ENCODE measurements around the gene LAMB1.
A peak's percentile ranks its signal among the peaks of the same experiment; 100 is the strongest.

Gene LAMB1

GRCh38 chr7:107971613-107972012 lies 31.3 kb downstream of the LAMB1 start:
- Mint-ChIP-seq H3K4me3 (no peak overlapping the region), H3K36me3 (ENCODE audit: low read depth) (peaks cover 63% of the 10 kb centered on the region), H3K4me1 (peaks cover 38% of the 10 kb centered on the region), H3K27me3 (ENCODE audit: low read depth) (no peaks in the 10 kb centered on the region), H3K9me3 (no peaks in the 10 kb centered on the region), H3K27ac (peak overlapping the region; percentile 86 to 95 (median 88))
- no peak for TF ChIP-seq CTCF (IDR thresholded peaks at IDR 0.05; ENCODE audit: unreplicated experiment in 3 of 3)

GRCh38 chr7:107971100-107971499 lies 31.9 kb downstream of the LAMB1 start:
- H3K27ac Mint-ChIP-seq = peak overlapping the region; percentile 86 to 95 (median 88)
- no peaks in the 10 kb centered on the region for H3K27me3 Mint-ChIP-seq (ENCODE audit: low read depth)
- peaks cover 38% of the 10 kb centered on the region for H3K4me1 Mint-ChIP-seq
- no peak overlapping the region for H3K4me3 Mint-ChIP-seq
- peaks cover 58% of the 10 kb centered on the region for H3K36me3 Mint-ChIP-seq (ENCODE audit: low read depth)
- no peak for TF ChIP-seq CTCF (IDR thresholded peaks at IDR 0.05; ENCODE audit: unreplicated experiment in 3 of 3)
- H3K9me3 Mint-ChIP-seq = no peaks in the 10 kb centered on the region

- no peaks in the 10 kb centered on the region for H3K27me3 Mint-ChIP-seq (ENCODE audit: low read depth)
- peak overlapping the region; percentile 10 to 43 (median 24) for H3K27ac Mint-ChIP-seq
- no peak overlapping the region for H3K4me3 Mint-ChIP-seq
- H3K4me1 Mint-ChIP-seq = peaks cover 33% of the 10 kb centered on the region
- no peaks in the 10 kb centered on the region for H3K9me3 Mint-ChIP-seq
- peaks cover 54% of the 10 kb centered on the region for H3K36me3 Mint-ChIP-seq (ENCODE audit: low read depth)
- TF ChIP-seq CTCF (IDR thresholded peaks at IDR 0.05; ENCODE audit: unreplicated experiment in 3 of 3) = no peak
Observed at GRCh38 chr7:107969856-107970255, 33.1 kb downstream of the LAMB1 start.

- H3K4me1 Mint-ChIP-seq = peaks cover 31% of the 10 kb centered on the region
- peaks cover 59% of the 10 kb centered on the region for H3K36me3 Mint-ChIP-seq (ENCODE audit: low read depth)
- no peak for TF ChIP-seq CTCF (IDR thresholded peaks at IDR 0.05; ENCODE audit: unreplicated experiment in 3 of 3)
- H3K27ac Mint-ChIP-seq = no peak overlapping the region
- H3K4me3 Mint-ChIP-seq = no peak overlapping the region
- H3K27me3 Mint-ChIP-seq (ENCODE audit: low read depth) = no peaks in the 10 kb centered on the region
- no peaks in the 10 kb centered on the region for H3K9me3 Mint-ChIP-seq
Observed at GRCh38 chr7:107968449-107968848, 34.5 kb downstream of the LAMB1 start.

- H3K27ac Mint-ChIP-seq = no peak overlapping the region
- H3K4me3 Mint-ChIP-seq = no peak overlapping the region
- TF ChIP-seq CTCF (IDR thresholded peaks at IDR 0.05; ENCODE audit: unreplicated experiment in 3 of 3) = no peak
- no peaks in the 10 kb centered on the region for H3K27me3 Mint-ChIP-seq (ENCODE audit: low read depth)
- H3K36me3 Mint-ChIP-seq (ENCODE audit: low read depth) = peaks cover 56% of the 10 kb centered on the region
- no peaks in the 10 kb centered on the region for H3K9me3 Mint-ChIP-seq
- peaks cover 21% of the 10 kb centered on the region for H3K4me1 Mint-ChIP-seq
Observed at GRCh38 chr7:107967420-107967819, 35.5 kb downstream of the LAMB1 start.

GRCh38 chr7:107966711-107967110 lies 36.2 kb downstream of the LAMB1 start:
- Mint-ChIP-seq H3K9me3 (no peaks in the 10 kb centered on the region), H3K27me3 (ENCODE audit: low read depth) (no peaks in the 10 kb centered on the region), H3K36me3 (ENCODE audit: low read depth) (peaks cover 55% of the 10 kb centered on the region), H3K27ac (peak overlapping the region in 1 of 3 experiments; percentile 38), H3K4me1 (peaks cover 19% of the 10 kb centered on the region), H3K4me3 (no peak overlapping the region)
- no peak for TF ChIP-seq CTCF (IDR thresholded peaks at IDR 0.05; ENCODE audit: unreplicated experiment in 3 of 3)
